Stimulated activated CD8-positive, alpha-beta memory T cell treated with anti-CD3 and anti-CD28 coated beads, Interleukin-4, amount 100 ng/mL, for 1 hour (primary cell): ENCODE measurements around the gene AP5M1.
"Not testable (repeated sequence)": the region's sequence is repeated elsewhere in the genome, so short reads cannot be mapped to it uniquely, and the experiment has no call there.

Experiments
- DNase-seq, 2 donors: peaks; one replicate each; pipeline ENCODE4 v3.0.0-alpha.2; 2020; ENCODE audit warnings: low read depth in 2 of 2, low spot score in 1 of 2

The AP5M1 gene

DNA sequence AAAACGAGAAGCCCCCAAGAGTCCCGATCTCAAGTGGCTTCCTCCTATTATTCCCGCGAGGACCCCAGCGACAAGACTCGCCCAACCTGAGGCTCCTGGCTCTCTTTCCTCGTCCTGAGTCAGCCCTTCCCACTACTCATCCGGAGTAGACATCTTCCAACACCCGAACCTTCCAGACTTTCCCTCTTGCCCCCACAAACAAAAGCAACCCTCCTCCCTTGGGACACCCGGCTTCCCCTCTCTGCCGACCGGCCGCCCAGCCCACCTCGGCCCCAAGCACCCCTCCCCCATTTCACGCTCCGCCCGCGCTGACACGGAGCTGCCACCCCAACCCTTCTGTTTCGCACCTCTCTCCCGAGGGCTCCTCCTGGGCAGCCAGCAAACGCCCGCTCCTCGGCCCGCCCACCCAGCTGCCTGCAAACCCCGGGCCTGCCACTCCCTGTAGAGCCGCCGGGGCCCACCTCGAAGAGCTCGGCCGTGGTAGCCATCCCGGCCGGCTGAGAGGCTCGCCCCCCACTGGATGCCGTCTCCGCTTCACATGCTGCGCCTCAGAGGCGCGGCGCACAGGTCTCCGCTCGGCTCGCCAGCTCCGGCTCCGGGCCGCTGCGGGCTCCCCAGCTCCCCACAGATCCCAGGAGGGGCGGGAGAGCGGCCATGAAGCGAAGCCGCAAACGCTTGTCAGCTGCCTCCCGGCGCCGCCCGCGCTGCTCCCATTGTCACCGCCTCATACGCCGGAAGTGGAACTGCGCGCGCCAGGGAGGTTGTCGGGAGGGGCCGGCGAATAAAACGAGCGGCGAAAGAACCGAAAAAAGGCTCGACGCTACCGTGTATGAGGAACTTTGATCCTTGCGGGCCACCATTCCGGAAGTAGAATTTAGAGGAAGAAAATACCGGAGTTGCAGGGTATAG is at the start of gene AP5M1, which contains the start of gene EXOC5:
AP5M1 (plus strand) TSS at position 811 of the 909 bp plus-strand sequence. CDS start 344 bp downstream, outside the sequence.
EXOC5 (minus strand) TSS at position 745 of the 909 bp plus-strand sequence; CDS start at position 488, 257 bp downstream.
- DNase-seq: peak; percentile 69 to 81

DNA sequence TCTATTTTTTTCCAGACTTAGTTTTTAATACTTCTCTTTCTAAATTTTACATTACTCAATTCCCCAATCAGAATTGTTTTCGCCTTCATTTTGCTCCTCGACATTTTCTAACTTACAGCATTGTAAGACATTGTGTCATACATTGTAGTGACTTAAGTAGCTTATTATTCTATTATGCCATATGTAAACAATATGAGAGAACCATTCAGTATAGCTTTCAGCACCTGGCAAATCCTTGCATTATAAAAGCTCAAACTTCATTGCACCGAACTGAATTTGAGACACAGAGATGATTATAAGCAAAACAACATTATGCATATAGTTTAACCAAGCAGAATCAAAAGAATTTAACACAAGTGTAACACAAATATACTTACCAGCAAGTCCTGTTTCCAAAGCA is 46.8 kb upstream of the AP5M1 start:
- no peak for DNase-seq

- DNase-seq: no peak
Measured at GRCh38 chr14:57227083-57227482, 41.7 kb upstream of the AP5M1 start.

GRCh38 chr14:57228320-57228719 is 40.5 kb upstream of the AP5M1 start:
- DNase-seq: not testable (repeated sequence)

DNA sequence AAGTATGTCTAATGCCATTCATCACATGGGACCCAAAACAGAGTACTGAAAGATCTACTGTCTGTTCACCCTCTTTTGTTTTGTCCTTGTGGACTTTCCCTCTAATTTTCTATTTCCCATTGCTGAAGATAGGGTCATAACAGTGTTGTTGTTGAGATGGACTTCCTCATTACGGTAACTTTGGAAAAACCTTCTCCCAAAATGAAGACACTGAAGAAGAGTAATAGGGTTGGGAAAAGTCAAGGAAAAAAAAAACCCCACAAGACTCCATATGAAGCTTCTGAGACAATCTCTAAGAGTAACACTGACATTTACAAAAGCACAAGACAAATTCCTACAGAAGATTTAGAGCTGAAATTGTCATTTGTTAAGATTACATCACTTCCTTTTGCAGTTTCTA is 36.8 kb upstream of the AP5M1 start:
- no peak for DNase-seq

DNA sequence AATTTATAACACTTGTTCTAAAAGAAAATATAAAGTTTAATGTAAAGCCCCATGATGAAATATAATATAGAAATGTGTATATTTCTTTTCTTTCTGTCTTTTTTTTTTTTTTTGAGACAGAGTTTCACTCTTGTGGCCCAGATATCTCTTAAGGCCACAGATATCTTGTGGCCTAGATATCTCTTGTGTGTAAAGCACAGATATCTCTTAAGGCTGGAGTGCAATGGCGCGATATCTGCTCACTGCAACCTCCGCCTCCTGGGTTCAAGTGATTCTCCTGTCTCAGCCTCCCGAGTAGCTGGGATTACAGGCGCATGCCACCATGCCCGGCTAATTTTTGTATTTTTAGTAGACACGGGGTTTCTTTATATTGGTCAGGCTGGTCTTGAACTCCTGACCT is 28.7 kb upstream of the AP5M1 start:
- not testable (repeated sequence) for DNase-seq

- no peak for DNase-seq
Measured at GRCh38 chr14:57243320-57243719, 25.5 kb upstream of the AP5M1 start.

- no peak for DNase-seq
Measured at GRCh38 chr14:57244106-57244505, 24.7 kb upstream of the AP5M1 start.

DNA sequence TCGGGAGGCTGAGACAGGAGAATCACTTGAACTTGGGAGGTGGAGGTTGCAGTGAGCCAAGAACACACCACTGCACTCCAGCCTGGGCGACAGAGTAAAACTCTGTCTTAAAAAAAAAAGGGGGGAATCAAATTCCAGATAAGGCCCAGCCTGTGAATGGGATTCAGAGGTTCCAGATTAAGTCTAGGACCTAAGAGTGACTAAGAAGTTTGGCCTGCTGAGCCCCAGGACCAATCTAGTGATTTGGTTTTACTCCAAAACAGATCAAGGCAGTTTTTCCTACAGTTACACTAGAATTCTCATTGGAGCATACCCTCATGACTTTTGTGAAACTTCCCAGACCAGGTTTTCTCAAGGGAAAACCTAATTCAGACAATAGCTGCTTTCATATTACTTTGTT is 22.8 kb upstream of the AP5M1 start:
- no peak for DNase-seq

GRCh38 chr14:57246933-57247657 is 21.7 kb upstream of the AP5M1 start:
- no peak for DNase-seq

DNA sequence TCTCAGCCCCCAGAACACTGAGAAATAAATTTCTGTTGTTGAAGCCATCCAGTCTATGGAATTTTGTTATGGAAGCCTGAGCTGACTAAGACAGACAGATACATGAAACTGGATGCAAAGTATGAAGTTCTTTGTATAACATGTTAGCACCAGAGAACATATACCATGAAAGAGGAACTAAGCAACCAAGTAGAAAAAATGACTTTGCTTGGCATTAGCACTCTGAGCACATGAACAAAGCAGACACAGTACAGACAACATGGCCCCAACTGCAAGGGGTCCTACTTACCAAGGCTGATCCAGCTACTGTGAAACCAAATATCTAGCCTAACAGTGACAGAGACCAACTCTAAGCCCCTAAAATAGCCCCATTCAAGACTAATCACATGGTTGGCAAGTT is 13.9 kb upstream of the AP5M1 start:
- no peak for DNase-seq

DNA sequence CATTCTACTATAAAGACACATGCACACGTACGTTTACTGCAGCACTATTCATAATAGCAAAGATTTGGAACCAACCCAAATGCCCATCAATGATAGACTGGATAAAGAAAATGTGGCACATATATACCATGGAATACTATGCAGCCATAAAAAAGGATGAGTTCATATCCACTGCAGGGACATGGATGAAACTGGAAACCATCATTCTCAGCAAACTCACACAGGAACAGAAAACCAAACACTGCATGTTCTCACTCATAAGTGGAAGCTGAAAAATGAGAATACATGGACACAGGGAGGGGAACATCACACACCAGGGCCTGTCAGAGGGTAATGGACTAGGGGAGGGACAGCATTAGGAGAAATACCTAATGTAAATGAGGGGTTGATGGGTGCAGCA is 10.6 kb upstream of the AP5M1 start:
- not testable (repeated sequence) for DNase-seq

- DNase-seq: no peak
Measured at GRCh38 chr14:57259672-57260071, 9.1 kb upstream of the AP5M1 start.

DNA sequence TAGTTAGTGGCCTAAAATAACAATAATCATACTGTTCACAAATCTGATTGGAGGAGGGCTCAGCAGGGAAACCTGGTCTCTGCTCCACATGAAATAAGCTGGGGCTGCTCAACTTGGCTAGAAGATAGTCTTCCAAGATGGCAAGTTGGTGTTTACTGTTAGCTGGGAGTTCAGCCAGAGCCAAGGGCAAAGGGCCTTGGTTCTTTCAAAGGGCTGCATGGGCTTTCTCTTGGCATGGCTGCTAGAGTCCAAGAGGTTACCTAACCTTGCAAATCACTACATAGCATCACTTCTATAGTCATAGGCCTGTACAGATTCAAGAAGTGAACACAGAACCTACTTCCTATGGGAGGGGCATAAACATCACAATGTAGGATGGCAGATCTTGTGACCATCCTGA is 7.2 kb upstream of the AP5M1 start:
- DNase-seq: no peak

DNA sequence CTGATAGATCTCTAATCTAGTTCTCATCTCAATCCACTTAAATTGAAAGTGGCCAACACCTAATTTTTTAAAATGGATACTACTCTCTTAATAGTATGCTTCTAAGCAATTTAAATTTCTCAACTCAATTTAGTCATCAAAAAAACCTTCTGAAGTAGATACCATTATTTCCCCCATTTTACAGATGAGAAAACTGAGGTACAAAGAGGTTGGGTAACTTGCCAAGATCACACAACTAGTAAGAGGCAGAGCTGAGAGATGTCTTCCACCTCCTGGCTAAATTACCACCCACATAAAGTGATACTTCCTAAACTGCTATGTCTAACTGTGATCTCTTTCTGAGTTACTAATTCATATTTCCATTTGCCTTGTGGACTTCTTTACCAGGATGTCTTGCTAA is 6.7 kb upstream of the AP5M1 start:
- no peak for DNase-seq

- DNase-seq: no peak
Measured at GRCh38 chr14:57266065-57266464, 2.7 kb upstream of the AP5M1 start.

DNA sequence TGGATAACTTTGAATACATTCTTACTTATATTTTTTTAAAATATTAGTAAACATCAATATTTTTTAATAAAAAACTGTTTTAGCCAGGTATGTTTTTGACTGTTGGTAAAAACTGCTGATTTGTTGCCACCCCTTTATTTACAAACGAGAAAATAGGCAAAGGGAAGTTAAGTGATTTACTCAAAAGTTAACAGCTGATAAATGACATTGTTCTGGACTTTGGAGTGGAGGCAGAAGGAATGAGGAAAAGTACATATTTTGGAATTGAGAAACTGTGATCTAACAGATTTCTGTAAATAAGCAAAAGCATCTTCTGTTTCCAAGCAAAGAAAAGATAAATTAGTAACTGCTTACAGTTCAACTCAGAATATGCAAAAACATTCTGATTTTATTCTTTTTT is 4.5 kb downstream of the AP5M1 start:
- no peak for DNase-seq

DNA sequence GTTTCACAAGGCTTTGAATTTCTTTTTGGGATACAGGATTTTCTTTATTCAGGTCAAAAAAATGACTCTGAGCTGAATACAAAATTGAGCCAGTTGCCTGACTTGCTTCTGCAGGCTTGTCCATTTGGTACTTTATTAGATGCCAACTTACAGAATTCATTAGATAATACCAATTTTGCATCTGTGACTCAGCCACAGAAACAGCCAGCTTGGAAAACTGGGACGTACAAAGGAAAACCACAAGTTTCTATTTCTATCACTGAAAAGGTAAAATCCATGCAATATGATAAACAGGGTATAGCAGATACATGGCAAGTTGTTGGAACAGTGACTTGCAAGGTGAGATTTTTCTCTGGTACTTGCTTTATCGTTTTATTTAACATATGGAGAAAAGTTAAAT is 5.8 kb downstream of the AP5M1 start:
- no peak for DNase-seq

GRCh38 chr14:57275023-57275664 is 6.4 kb downstream of the AP5M1 start:
- DNase-seq: no peak

DNA sequence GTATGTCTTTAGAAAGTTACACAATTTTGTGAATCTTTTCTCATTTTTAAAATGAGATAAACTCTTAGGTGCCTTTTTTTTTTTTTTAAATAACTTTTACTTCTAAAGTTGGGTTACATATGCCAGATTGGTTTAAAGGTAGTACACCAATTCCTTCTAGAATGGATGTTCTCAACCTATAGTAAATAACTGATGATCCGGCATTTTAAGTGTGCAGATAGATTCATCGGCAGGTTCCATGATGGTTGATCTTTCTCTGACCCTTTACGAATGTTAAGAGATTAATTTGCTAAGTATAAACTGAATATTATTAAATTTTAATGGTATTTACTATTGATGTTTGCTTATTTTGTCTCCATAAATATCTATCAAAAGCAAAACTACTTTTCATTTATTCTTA is 8.3 kb downstream of the AP5M1 start:
- DNase-seq: no peak

GRCh38 chr14:57287745-57288144 is 19.0 kb downstream of the AP5M1 start:
- DNase-seq: no peak

DNA sequence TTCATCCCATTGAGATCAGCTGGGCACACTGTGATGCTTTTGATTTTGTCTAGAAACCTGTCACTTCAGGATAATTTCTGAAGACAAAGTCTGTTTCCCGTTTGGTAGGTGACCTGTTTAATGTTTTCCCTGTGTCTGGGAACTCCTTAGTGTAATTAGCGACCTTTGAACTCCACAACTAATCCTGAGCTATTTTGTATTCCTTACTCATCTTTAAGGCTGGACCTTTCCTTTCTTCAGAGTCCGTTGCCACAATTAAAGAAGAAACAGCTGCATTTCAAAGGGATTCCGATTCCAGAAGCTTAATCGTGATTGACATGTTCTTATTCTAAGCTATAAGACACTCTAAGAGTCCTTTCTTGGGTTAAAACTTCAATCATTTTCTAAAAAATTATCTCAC is 22.0 kb downstream of the AP5M1 start:
- no peak for DNase-seq
